SK-N-SH treated with all-trans-retinoic acid at 6 μM for 48 hours (cell line): Measurements from ENCODE around the gene GREM2.

ENCODE experiments used
- ARNTL ChIP-seq: fragments of 450-650 bp; formaldehyde crosslinking; IDR thresholded peaks from 2 replicates; pipeline ENCODE4 v1.5.0; 2020; ENCODE audit warnings: low read depth, mild to moderate bottlenecking, moderate library complexity, borderline replicate concordance
- BACH2 ChIP-seq: fragments of 250-450 bp; sonication (Bioruptor Pico); IDR thresholded peaks from 2 replicates; pipeline ENCODE4 v1.9.0; 2021; ENCODE audit warnings: mild to moderate bottlenecking, borderline replicate concordance
- PATZ1 ChIP-seq: fragments of 250-450 bp; sonication (Bioruptor Pico); IDR thresholded peaks from 2 replicates; pipeline ENCODE4 v1.8.0; 2020; ENCODE audit warnings: mild to moderate bottlenecking, moderate library complexity, borderline replicate concordance
- RARB ChIP-seq: fragments of 250-450 bp; sonication (Bioruptor Pico); IDR thresholded peaks from 2 replicates; pipeline ENCODE4 v1.8.0; 2021; ENCODE audit warnings: mild to moderate bottlenecking, moderate library complexity
- ZNF565 ChIP-seq: fragments of 450-650 bp; formaldehyde crosslinking; conservative IDR thresholded peaks from 2 replicates; pipeline ENCODE4 v1.5.0; 2020; ENCODE audit warnings: low read depth, mild to moderate bottlenecking, moderate library complexity

GRCh38 chr1:240524356-240525069 lies 87.4 kb downstream of the GREM2 start:
- no peak for TF ChIP-seq RARB (CRISPR knock-in tag)
- TF ChIP-seq ARNTL (CRISPR knock-in tag): no peak
- no peak for TF ChIP-seq BACH2 (CRISPR knock-in tag)
- TF ChIP-seq ZNF565 (CRISPR knock-in tag): no peak
- no peak for TF ChIP-seq PATZ1
